Measurements from ENCODE around the gene PDILT.

Gene PDILT

DNA sequence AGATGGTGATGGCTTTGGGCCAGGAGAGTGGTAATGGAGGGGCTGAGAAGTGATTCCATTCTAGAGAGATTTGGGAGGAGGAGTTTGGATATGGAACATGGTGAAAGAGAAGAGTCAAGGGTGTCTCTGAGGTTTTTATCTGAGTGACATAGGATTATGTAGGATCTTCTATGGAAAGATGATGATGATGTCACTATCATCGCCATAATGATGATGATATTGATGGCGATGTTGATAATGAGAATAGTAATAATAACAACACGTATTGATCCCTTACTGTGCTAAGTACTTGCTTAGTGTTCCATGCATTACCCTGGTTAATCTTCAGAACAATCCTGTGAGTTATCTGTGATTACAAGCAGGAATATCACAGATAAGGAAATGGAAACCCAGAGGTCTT lies 16.6 kb downstream of the PDILT start:
- Mint-ChIP-seq H3K27me3 (peaks cover 11% of the 10 kb centered on the region), H3K27ac (no peak overlapping the region), H3K4me3 (no peak overlapping the region), H3K36me3 (no peaks in the 10 kb centered on the region), H3K4me1 (no peaks in the 10 kb centered on the region), H3K9me3 (no peaks in the 10 kb centered on the region)

- no peaks in the 10 kb centered on the region for H3K4me1 Mint-ChIP-seq
- H3K27me3 Mint-ChIP-seq = peaks cover 11% of the 10 kb centered on the region
- H3K36me3 Mint-ChIP-seq = no peaks in the 10 kb centered on the region
- H3K4me3 Mint-ChIP-seq = no peak overlapping the region
- no peaks in the 10 kb centered on the region for H3K9me3 Mint-ChIP-seq
- no peak overlapping the region for H3K27ac Mint-ChIP-seq
Measured at GRCh38 chr16:20385844-20386832, 18.4 kb downstream of the PDILT start.

GRCh38 chr16:20383106-20384029 lies 21.2 kb downstream of the PDILT start:
- Mint-ChIP-seq H3K9me3 (no peaks in the 10 kb centered on the region), H3K4me3 (no peak overlapping the region), H3K27ac (no peak overlapping the region), H3K36me3 (no peaks in the 10 kb centered on the region), H3K4me1 (no peaks in the 10 kb centered on the region), H3K27me3 (peaks cover 11% of the 10 kb centered on the region)

- Mint-ChIP-seq H3K27me3 (peaks cover 9% of the 10 kb centered on the region), H3K9me3 (no peaks in the 10 kb centered on the region), H3K4me3 (no peak overlapping the region), H3K27ac (no peak overlapping the region), H3K36me3 (no peaks in the 10 kb centered on the region), H3K4me1 (no peaks in the 10 kb centered on the region)
Measured at GRCh38 chr16:20382202-20382948, 22.2 kb downstream of the PDILT start.

- Mint-ChIP-seq H3K4me1 (no peaks in the 10 kb centered on the region), H3K4me3 (no peak overlapping the region), H3K27ac (no peak overlapping the region), H3K36me3 (no peaks in the 10 kb centered on the region), H3K9me3 (no peaks in the 10 kb centered on the region), H3K27me3 (peaks cover 4% of the 10 kb centered on the region)
Measured at GRCh38 chr16:20380782-20381181, 23.8 kb downstream of the PDILT start.

GRCh38 chr16:20377181-20377580 lies 27.4 kb downstream of the PDILT start:
- peaks cover 8% of the 10 kb centered on the region for H3K27me3 Mint-ChIP-seq
- H3K9me3 Mint-ChIP-seq = no peaks in the 10 kb centered on the region
- H3K4me3 Mint-ChIP-seq = no peak overlapping the region
- no peaks in the 10 kb centered on the region for H3K36me3 Mint-ChIP-seq
- no peaks in the 10 kb centered on the region for H3K4me1 Mint-ChIP-seq
- no peak overlapping the region for H3K27ac Mint-ChIP-seq

DNA sequence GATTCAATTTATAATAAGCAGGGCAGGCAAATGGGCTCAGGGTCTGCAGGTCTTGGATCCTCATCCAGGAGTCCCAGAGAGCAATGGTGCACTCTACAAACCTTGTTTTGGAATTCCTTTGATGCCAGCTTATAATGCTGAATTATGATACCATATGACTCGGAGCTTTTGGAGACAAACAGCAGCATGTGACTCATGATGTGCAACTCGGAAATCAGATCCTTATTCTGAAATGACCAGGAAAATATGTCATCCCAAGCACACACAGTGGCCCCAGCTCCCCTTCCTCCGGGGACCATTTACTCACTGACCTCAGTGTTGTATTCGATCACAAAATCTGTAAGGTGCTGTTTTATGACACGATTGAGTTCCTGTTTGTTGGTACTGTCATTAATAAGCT lies 31.8 kb downstream of the PDILT start:
- H3K27me3 Mint-ChIP-seq = peaks cover 20% of the 10 kb centered on the region
- no peaks in the 10 kb centered on the region for H3K4me1 Mint-ChIP-seq
- no peak overlapping the region for H3K4me3 Mint-ChIP-seq
- H3K36me3 Mint-ChIP-seq = no peaks in the 10 kb centered on the region
- no peak overlapping the region for H3K27ac Mint-ChIP-seq
- no peaks in the 10 kb centered on the region for H3K9me3 Mint-ChIP-seq

GRCh38 chr16:20369452-20370054 lies 35.0 kb downstream of the PDILT start:
- Mint-ChIP-seq H3K4me3 (no peak overlapping the region), H3K9me3 (no peaks in the 10 kb centered on the region), H3K36me3 (no peaks in the 10 kb centered on the region)

GRCh38 chr16:20364051-20364450 lies 40.5 kb downstream of the PDILT start:
- Mint-ChIP-seq H3K27me3 (peaks cover 23% of the 10 kb centered on the region), H3K36me3 (no peaks in the 10 kb centered on the region), H3K9me3 (no peaks in the 10 kb centered on the region), H3K4me3 (no peak overlapping the region), H3K27ac (no peak overlapping the region), H3K4me1 (no peaks in the 10 kb centered on the region)

More at GRCh38 chr16:20369452-20370054, 35.0 kb downstream of the PDILT start:
- Mint-ChIP-seq H3K4me1 (no peaks in the 10 kb centered on the region), H3K27ac (no peak overlapping the region), H3K27me3 (peaks cover 16% of the 10 kb centered on the region)

GRCh38 chr16:20363191-20363590 lies 41.3 kb downstream of the PDILT start:
- H3K36me3 Mint-ChIP-seq = no peaks in the 10 kb centered on the region
- no peak overlapping the region for H3K27ac Mint-ChIP-seq
- peaks cover 19% of the 10 kb centered on the region for H3K27me3 Mint-ChIP-seq
- H3K4me3 Mint-ChIP-seq = no peak overlapping the region
- H3K4me1 Mint-ChIP-seq = no peaks in the 10 kb centered on the region
- no peaks in the 10 kb centered on the region for H3K9me3 Mint-ChIP-seq

GRCh38 chr16:20359997-20360396 lies 44.5 kb downstream of the PDILT start:
- Mint-ChIP-seq H3K27me3 (peaks cover 11% of the 10 kb centered on the region), H3K9me3 (no peaks in the 10 kb centered on the region), H3K4me1 (no peaks in the 10 kb centered on the region), H3K36me3 (no peaks in the 10 kb centered on the region), H3K4me3 (no peak overlapping the region), H3K27ac (no peak overlapping the region)

- H3K4me1 Mint-ChIP-seq = no peaks in the 10 kb centered on the region
- no peaks in the 10 kb centered on the region for H3K36me3 Mint-ChIP-seq
- no peak overlapping the region for H3K4me3 Mint-ChIP-seq
- H3K9me3 Mint-ChIP-seq = no peaks in the 10 kb centered on the region
- no peak overlapping the region for H3K27ac Mint-ChIP-seq
- peaks cover 6% of the 10 kb centered on the region for H3K27me3 Mint-ChIP-seq
Measured at GRCh38 chr16:20355114-20355782, 49.3 kb downstream of the PDILT start.

- no peak overlapping the region for H3K27ac Mint-ChIP-seq
- no peak overlapping the region for H3K4me3 Mint-ChIP-seq
- no peaks in the 10 kb centered on the region for H3K9me3 Mint-ChIP-seq
- H3K27me3 Mint-ChIP-seq = peaks cover 4% of the 10 kb centered on the region
- no peaks in the 10 kb centered on the region for H3K4me1 Mint-ChIP-seq
- no peaks in the 10 kb centered on the region for H3K36me3 Mint-ChIP-seq
Measured at GRCh38 chr16:20353379-20353778, 51.2 kb downstream of the PDILT start.

DNA sequence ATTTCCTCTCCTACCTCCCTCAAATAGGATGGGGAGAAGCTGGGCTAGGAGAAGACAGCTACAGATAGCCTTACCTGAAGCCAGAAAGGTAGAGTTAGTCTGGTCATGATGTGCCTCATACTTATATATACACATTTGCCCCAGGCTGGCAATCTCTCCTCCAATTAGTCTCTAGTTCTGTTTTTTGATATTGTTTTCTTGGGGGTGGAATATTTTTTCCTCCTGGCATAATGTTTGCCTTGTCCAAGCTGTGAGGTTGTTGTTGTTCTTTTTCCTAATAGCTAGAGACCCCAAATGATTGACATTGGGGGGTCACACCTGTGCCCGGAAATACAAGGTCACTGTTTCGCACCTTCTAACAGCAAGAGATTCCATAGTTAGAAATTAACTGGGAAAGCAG lies 51.9 kb downstream of the PDILT start, which contains the start of gene UMOD:
TSS of gene UMOD (minus strand) at position 101 of the 400 bp plus-strand sequence. CDS start 1,978 bp downstream, outside the sequence.
- Mint-ChIP-seq H3K9me3 (no peaks in the 10 kb centered on the region), H3K27ac (no peak within 1 kb of the TSS), H3K4me3 (no peak within 1 kb of the TSS), H3K36me3 (no peaks in the 10 kb centered on the region), H3K4me1 (no peaks in the 10 kb centered on the region), H3K27me3 (peaks cover 4% of the 10 kb centered on the region)

Measured in activated naive CD4-positive, alpha-beta T cell treated with anti-CD3 and anti-CD28 coated beads, Interleukin-2, amount 50 U/mL, for 24 hours (primary cell).